HCT116 (cell line): ENCODE results near the gene RAB24. TPM values are rescaled to one million over a fixed set of nuclear protein-coding genes. Genes with fewer than 3 reads are reported as not detected.

Experiments
- ATAC-seq: fragments of 200-7000 bp; cut with Tn5 transposase; 2 replicates; pipeline ENCODE4 v1.9.1; 2020; ENCODE audit warnings: mild to moderate bottlenecking, moderate library complexity
- BruUV-seq: library from RNA; stranded (reverse); fragments of 400-500 nt; replicated peaks from 2 replicates; lab custom pipeline; 2021; lab: Mats Ljungman, UMichigan
- CTCF ChIA-PET: fragments of 300-600 bp; sonication (Branson Sonifier 250); formaldehyde crosslinking; loops from one replicate; lab custom pipeline; 2021; ENCODE audit warnings: antibody characterized with exemption; lab: Charles Lee
- POLR2A ChIA-PET: fragments of 300-600, 350-600 bp; sonication (Branson Sonifier 250); formaldehyde crosslinking; loops from one replicate; lab custom pipeline; 2021; ENCODE audit warnings: antibody characterized with exemption; lab: Charles Lee
- RAD21 ChIA-PET, 2 experiments: fragments of 300-600 bp; sonication (Branson Sonifier 250); formaldehyde crosslinking; loops; one replicate each; lab custom pipeline; 2023; ENCODE audit warnings: low total read pairs in 2 of 2; ENCODE audit not compliant: uncharacterized antibody in 2 of 2, unreplicated experiment in 2 of 2, low non-redundant PET in 1 of 2; lab: Charles Lee
- DNase-seq: peaks from one replicate; pipeline ENCODE4 v3.0.0-alpha.2; 2010; ENCODE audit warnings: low read depth, low spot score
- H2AFZ ChIP-seq: fragments of 200-600 bp; shearing (Covaris generic), sonication (generic); 2 replicates; pipeline ENCODE4 v1.6.1; 2017; ENCODE audit warnings: low read depth, mixed run types, mixed read lengths, antibody characterized with exemption, low read length; ENCODE audit not compliant: poor library complexity, severe bottlenecking
- H3K27ac ChIP-seq: 2 replicates; pipeline ENCODE4 v1.5.1; 2012; ENCODE audit warnings: low read depth, low read length
- H3K27me3 ChIP-seq: fragments of 200-600 bp; sonication (generic); 2 replicates; pipeline ENCODE4 v1.6.1; 2016; ENCODE audit warnings: mixed run types, low read length, mixed read lengths; ENCODE audit not compliant: insufficient read depth
- H3K36me3 ChIP-seq, 2 experiments: fragments of 200-500 bp in 1 of 2; fragments of 200-600 bp in 1 of 2; sonication (Bioruptor generic) in 1 of 2; sonication (generic) in 1 of 2; 2 replicates each; pipeline versions ENCODE4 v1.5.1 to v1.6.1; 2014 to 2016; ENCODE audit warnings: low read length in 2 of 2, inconsistent platforms in 1 of 2, mixed read lengths in 1 of 2, mixed run types in 1 of 2; ENCODE audit not compliant: insufficient read depth in 2 of 2, control insufficient read depth in 1 of 2
- H3K4me1 ChIP-seq, 2 experiments: fragments of 200-600 bp in 1 of 2; sonication (generic) in 1 of 2; 2 replicates each; pipeline versions ENCODE4 v1.5.1 to v1.6.1; 2012 to 2017; ENCODE audit warnings: low read length in 2 of 2, inconsistent platforms in 1 of 2, mild to moderate bottlenecking in 1 of 2, mixed read lengths in 1 of 2, mixed run types in 1 of 2, moderate library complexity in 1 of 2; ENCODE audit not compliant: insufficient read depth in 2 of 2, control insufficient read depth in 1 of 2
- H3K4me2 ChIP-seq: fragments of 200-600 bp; sonication (generic); 2 replicates; pipeline ENCODE4 v1.6.1; 2017; ENCODE audit warnings: mixed run types, low read length, mixed read lengths
- H3K4me3 ChIP-seq, 2 experiments: fragments of 200-600 bp in 1 of 2; sonication (generic) in 1 of 2; replicated peaks in 1 of 2; 2 replicates each; pipeline ENCODE4 v1.5.1; 2011 to 2016; ENCODE audit warnings: low read length in 2 of 2, control low read depth in 1 of 2, low read depth in 1 of 2, mild to moderate bottlenecking in 1 of 2, mixed read lengths in 1 of 2, mixed run types in 1 of 2
- H3K79me2 ChIP-seq: fragments of 200-600 bp; sonication (generic); 2 replicates; pipeline ENCODE4 v1.6.1; 2017; ENCODE audit warnings: mild to moderate bottlenecking, mixed run types, low read length, moderate library complexity, mixed read lengths; ENCODE audit not compliant: insufficient read depth
- H3K9ac ChIP-seq: fragments of 200-600 bp; sonication (generic); 2 replicates; pipeline ENCODE4 v1.6.1; 2016; ENCODE audit warnings: low read length, mixed read lengths
- H3K9me2 ChIP-seq: fragments of 200-600 bp; sonication (generic), shearing (Covaris generic); 2 replicates; pipeline ENCODE4 v1.6.1; 2017; ENCODE audit warnings: mixed run types, mild to moderate bottlenecking, moderate library complexity; ENCODE audit not compliant: insufficient read depth
- H3K9me3 ChIP-seq, 2 experiments: fragments of 200-500 bp in 1 of 2; fragments of 200-600 bp in 1 of 2; sonication (Bioruptor generic) in 1 of 2; sonication (generic) in 1 of 2; 2 replicates each; pipeline ENCODE4 v1.6.1; 2014 to 2017; ENCODE audit warnings: low read length in 2 of 2, mixed read lengths in 2 of 2, inconsistent platforms in 1 of 2, low read depth in 1 of 2, mild to moderate bottlenecking in 1 of 2, mixed run types in 1 of 2, moderate library complexity in 1 of 2; ENCODE audit not compliant: control insufficient read depth in 1 of 2, insufficient read depth in 1 of 2
- H4K20me1 ChIP-seq: fragments of 200-600 bp; sonication (generic), shearing (Covaris generic); 2 replicates; pipeline ENCODE4 v1.6.1; 2017; ENCODE audit warnings: mixed run types, mild to moderate bottlenecking, moderate library complexity; ENCODE audit not compliant: insufficient read depth
- CEBPB ChIP-seq: IDR thresholded peaks from 2 replicates; pipeline ENCODE4 v1.6.1; 2012; ENCODE audit warnings: low read depth
- EGR1 ChIP-seq: IDR thresholded peaks from 2 replicates; pipeline ENCODE4 v1.6.1; 2012; ENCODE audit warnings: low read depth
- FOSL1 ChIP-seq: IDR thresholded peaks from 2 replicates; pipeline ENCODE4 v1.6.1; 2012; ENCODE audit warnings: low read depth
- POLR2A ChIP-seq: IDR thresholded peaks from 2 replicates; pipeline ENCODE4 v1.7.0; 2011; ENCODE audit warnings: borderline replicate concordance; ENCODE audit not compliant: insufficient read depth, insufficient read length; ENCODE audit errors: extremely low read depth
- RAD21 ChIP-seq: IDR thresholded peaks from 2 replicates; pipeline ENCODE4 v1.6.1; 2012; ENCODE audit warnings: low read depth, mild to moderate bottlenecking
- SP1 ChIP-seq: IDR thresholded peaks from 2 replicates; pipeline ENCODE4 v1.6.1; 2012; ENCODE audit warnings: low read depth
- SRF ChIP-seq: IDR thresholded peaks from 2 replicates; pipeline ENCODE4 v1.6.1; 2012; ENCODE audit warnings: low read depth
- TCF7L2 ChIP-seq: IDR thresholded peaks from 2 replicates; pipeline ENCODE4 v1.7.0; 2011; ENCODE audit warnings: borderline replicate concordance, inconsistent platforms; ENCODE audit not compliant: insufficient read depth, insufficient read length; ENCODE audit errors: extremely low read depth
- YY1 ChIP-seq: IDR thresholded peaks from 2 replicates; pipeline ENCODE4 v1.6.1; 2011; ENCODE audit warnings: low read length, low read depth, moderate library complexity, mild to moderate bottlenecking; ENCODE audit not compliant: insufficient replicate concordance; ENCODE audit errors: extremely low read depth
- ZFX ChIP-seq: fragments of 450-650 bp; IDR thresholded peaks from 2 replicates; pipeline ENCODE4 v1.6.1; 2017
- ZNF274 ChIP-seq: fragments of 200-500 bp; sonication (Bioruptor generic); IDR thresholded peaks from 2 replicates; pipeline ENCODE4 v1.6.1; 2014; ENCODE audit warnings: mild to moderate bottlenecking, low read depth, low read length, inconsistent platforms
- intact Hi-C: fragments of 100-400 bp; cut with micrococcal nuclease; formaldehyde crosslinking; loops from 2 replicates; pipeline ENCODE4 v1.10.0; 2022
- total RNA-seq: library from RNA; stranded (reverse); gene quantifications from one replicate; pipeline ENCODE4 v1.2.1, GENCODE V29; 2021; ENCODE audit not compliant: unreplicated experiment
- TF ChIP-seq, protein P1 (sequence below): IDR thresholded peaks from 2 replicates; pipeline ENCODE4 v1.6.1; 2012
- TF ChIP-seq, protein P2 (sequence below): IDR thresholded peaks from 2 replicates; pipeline ENCODE4 v1.6.1; 2012

Gene RAB24
- total RNA-seq, 1 experiment from 2014 or later = 13.5 TPM

DNA sequence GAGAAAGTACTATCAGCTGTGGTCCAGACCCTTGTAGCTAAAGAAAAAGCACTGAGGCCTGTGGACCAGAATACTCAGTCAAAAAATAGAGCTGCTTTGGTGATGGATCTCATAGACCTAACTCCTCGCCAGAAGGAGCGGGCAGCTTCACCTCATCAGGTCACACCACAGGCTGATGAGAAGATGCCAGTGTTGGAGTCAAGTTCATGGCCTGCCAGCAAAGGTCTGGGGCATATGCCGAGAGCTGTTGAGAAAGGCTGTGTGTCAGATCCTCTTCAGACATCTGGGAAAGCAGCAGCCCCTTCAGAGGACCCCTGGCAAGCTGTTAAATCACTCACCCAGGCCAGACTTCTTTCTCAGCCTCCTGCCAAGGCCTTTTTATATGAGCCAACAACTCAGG lies 8.9 kb downstream of the RAB24 start:
- TF ChIP-seq ZNF274 (no peak), TCF7L2 (no peak), FOSL1 (no peak)
- Histone ChIP-seq H2AFZ (no peak overlapping the region), H3K4me1 (peaks cover 0 to 8% of the 10 kb centered on the region in 2 experiments; a peak in 1 of 4 replicates), H3K36me3 (peaks cover 26 to 42% of the 10 kb centered on the region in 2 experiments; a peak in 3 of 4 replicates), H3K27me3 (no peaks in the 10 kb centered on the region), H3K4me3 (no peak overlapping the region), H3K27ac (no peak overlapping the region), H3K9me3 (no peaks in the 10 kb centered on the region), H3K9me2 (no peaks in the 10 kb centered on the region), H3K4me2 (no peak overlapping the region), H4K20me1 (no peaks in the 10 kb centered on the region), H3K79me2 (no peaks in the 10 kb centered on the region), H3K9ac (no peak overlapping the region)
- ChIA-PET RAD21 (no interaction called here), CTCF (no interaction called here), POLR2A (no interaction called here)
- intact Hi-C loops = no loop called here
- no TSS peak for BruUV-seq
- ATAC-seq (no peak), DNase-seq (no peak)

GRCh38 chr5:177293819-177294581 lies 9.5 kb downstream of the RAB24 start:
- Histone ChIP-seq H3K4me2 (no peak overlapping the region), H3K9me3 (no peaks in the 10 kb centered on the region), H3K4me3 (no peak overlapping the region), H3K9me2 (no peaks in the 10 kb centered on the region), H4K20me1 (no peaks in the 10 kb centered on the region), H3K9ac (no peak overlapping the region), H2AFZ (no peak overlapping the region)
- ChIA-PET CTCF (no interaction called here), POLR2A (interaction anchor here (0.7 kb wide), 1 partner anchor 12 kb away, joined by 3 read pairs; no protein-coding TSS in a partner anchor), RAD21 (no interaction called here)
- BruUV-seq = no TSS peak
- ATAC-seq = no peak
- TF ChIP-seq, protein P1, sequence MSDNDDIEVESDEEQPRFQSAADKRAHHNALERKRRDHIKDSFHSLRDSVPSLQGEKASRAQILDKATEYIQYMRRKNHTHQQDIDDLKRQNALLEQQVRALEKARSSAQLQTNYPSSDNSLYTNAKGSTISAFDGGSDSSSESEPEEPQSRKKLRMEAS = no peak
- TF ChIP-seq ZNF274 (no peak), POLR2A (no peak), SRF (no peak), RAD21 (no peak), CEBPB (no peak), EGR1 (no peak), FOSL1 (no peak), YY1 (no peak), SP1 (no peak), ZFX (no peak)
- TF ChIP-seq, protein P2, sequence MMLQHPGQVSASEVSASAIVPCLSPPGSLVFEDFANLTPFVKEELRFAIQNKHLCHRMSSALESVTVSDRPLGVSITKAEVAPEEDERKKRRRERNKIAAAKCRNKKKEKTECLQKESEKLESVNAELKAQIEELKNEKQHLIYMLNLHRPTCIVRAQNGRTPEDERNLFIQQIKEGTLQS = no peak
- TF ChIP-seq, all 23 proteins: peak for 0
- H3K36me3 ChIP-seq = peaks cover 26 to 42% of the 10 kb centered on the region in 2 experiments; a peak in 3 of 4 replicates
- no peaks in the 10 kb centered on the region for H3K79me2 ChIP-seq
- intact Hi-C loops = no loop called here
- no peaks in the 10 kb centered on the region for H3K27me3 ChIP-seq
- no peak for DNase-seq
- H3K4me1 ChIP-seq = peaks cover 0 to 2% of the 10 kb centered on the region in 2 experiments; a peak in 1 of 4 replicates
- H3K27ac ChIP-seq = no peak overlapping the region
